GM21360 (cell line): ENCODE measurements around the gene CHSY1.

Experiments
- ATAC-seq: cut with Tn5 transposase; IDR thresholded peaks from one replicate; pipeline ENCODE4 v1.9.1; 2021; ENCODE audit warnings: mild to moderate bottlenecking, moderate library complexity; ENCODE audit not compliant: unreplicated experiment

The CHSY1 gene

DNA sequence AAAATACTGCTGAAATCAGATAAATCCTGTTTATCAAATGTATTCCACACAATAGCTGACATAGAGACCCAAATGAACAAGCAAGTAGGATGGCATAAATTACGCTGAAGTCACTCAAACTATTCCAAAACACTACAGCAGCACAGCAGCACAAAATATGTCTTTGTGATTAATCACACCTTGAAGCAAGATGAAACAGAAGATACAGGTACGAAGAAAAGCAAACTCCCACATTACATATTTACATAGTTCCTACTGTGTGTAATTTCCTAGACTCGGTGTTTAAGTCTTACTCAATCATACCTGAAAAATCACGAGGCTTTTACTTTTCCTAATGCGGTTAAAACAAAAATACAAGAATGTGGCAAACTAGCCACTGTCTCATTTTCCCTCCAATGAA, 38.3 kb downstream of the CHSY1 start:
- ATAC-seq = no peak

DNA sequence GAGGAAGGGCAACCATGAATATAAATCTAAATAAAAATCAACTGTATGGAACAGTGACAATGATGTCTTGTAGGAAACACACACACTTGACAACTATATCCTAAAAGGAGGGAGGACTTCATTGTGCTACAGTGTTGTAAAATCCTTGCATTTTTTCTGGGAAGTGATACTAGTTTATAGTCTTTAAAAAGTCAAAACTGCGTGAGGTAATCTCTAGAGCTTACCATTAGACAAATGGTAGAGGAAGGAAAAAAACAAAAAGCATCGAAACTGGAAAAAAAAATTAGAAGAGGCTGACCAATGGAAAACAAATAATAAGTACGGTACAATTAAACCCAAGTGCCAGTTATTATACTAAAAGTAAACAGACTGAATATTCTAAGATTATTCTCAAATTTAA, 38.7 kb downstream of the CHSY1 start:
- ATAC-seq = no peak

DNA sequence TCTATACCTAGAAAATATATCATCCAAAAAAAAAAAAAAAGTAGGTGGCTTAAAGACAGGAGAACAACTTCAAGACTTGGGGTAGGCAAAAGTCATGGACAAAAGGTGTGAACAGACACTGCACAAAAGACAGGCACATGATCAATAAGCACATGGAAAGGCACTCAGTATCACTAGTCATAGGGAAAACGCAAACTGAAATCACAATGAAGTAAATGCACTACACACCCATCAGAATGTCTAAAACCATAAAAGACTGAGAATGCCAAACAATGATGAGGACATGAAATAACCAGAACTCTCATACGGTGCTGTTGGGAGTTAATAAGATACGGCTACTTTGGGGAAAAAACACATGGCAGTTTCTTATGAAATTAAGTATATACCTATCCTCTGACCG, 40.0 kb downstream of the CHSY1 start:
- no peak for ATAC-seq

DNA sequence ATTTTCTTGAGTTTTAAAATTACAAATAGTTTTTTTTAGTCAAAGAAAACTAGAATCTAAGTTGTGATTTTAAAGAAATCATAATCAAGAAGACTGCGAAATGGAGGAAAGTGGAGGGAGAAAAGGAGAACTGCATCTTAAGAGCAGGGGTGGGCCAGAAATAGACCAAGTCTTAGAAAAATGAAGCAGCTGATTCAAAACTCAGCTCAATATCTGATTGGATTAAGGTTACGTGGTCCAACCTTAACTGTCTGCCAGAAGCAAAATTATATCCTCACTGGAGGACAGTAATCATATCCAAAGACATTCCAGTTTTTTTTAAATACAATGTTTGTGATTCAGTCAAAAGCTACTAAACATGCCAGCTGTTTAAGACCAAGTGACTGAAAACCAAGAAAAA, 41.4 kb downstream of the CHSY1 start:
- ATAC-seq = no peak

DNA sequence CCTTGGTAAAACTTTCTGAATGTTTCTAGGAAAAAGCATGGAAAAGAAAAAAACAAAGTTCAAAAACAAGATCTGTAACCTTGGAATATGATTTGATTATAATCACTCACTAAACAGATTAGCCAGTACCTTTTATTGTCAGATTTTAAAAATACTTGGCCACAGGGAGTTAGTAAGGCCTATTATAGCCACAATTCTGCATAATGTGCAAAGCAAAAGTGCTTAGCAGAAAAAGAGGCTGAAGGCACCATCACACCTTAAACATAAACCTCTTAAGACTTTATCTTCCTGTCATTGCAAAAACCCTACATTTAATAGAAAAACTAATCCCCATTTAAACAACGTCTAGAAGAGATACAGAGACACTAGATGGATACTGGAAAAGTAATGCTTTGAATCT, 41.8 kb downstream of the CHSY1 start:
- ATAC-seq = no peak

DNA sequence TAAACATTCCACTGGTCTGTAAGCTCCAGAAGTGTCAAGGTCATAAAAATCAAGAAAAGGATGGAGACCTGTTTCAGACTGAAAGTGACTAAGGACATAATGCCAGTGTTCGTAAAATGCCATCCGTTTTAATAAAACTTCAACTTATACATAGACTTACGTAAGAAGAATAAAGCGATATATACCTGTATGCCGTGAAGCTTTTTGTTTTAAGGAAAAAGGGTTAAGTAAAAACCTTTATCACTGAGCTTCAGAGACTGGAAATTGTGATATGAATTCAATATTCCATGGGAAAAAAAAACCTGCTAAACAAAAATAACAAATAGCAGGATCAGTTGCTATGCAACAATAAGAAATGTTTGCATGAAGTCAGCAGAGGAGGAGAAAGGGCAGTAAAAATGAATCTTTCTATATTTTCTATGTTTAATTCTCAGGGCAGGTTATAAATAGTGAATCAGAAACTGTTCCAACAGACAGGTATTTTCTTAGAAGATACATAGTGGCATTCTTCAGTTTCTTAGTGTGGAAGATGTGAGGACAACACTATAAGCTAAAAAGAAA, 42.5 kb downstream of the CHSY1 start:
- no peak for ATAC-seq

DNA sequence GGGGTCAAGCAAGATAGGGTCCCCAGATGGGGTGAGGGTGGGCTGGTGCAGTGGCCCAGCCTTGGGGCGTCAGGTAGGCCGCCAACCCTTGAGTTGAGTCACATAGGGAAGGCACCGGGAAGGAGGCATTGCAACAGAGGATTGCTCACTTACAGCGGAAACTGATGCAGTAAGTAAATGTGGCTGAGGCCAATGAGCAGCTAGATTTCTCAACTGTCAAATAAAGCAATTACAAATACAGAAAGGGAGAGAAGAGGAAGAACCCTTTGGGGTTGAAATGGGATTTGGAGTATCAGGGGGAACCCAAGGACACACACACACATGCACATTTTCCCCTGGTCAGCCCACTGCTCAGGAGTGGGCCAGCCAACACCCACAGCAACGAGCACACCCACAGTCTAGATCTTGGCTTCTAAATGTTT, 44.0 kb downstream of the CHSY1 start:
- no peak for ATAC-seq

DNA sequence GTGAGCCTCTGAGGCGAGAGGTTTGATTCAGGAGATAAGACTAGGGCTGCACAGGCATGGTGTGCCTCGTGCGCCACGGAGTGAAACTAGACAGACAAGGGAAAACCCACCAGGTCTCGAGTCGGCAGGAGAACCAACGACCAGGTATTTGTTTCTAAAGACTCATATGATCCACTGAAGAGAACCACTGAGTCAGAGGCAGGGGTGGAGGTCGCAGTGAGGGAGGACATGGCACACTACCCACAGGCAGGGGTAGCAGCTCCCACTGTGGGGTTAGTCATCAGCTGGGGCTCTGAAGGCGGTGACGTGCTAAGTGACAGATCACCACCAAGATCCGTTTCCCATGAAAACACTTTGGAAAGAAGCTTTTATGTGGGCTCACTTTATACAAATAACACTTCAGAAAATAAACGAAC, 45.7 kb downstream of the CHSY1 start:
- no peak for ATAC-seq

DNA sequence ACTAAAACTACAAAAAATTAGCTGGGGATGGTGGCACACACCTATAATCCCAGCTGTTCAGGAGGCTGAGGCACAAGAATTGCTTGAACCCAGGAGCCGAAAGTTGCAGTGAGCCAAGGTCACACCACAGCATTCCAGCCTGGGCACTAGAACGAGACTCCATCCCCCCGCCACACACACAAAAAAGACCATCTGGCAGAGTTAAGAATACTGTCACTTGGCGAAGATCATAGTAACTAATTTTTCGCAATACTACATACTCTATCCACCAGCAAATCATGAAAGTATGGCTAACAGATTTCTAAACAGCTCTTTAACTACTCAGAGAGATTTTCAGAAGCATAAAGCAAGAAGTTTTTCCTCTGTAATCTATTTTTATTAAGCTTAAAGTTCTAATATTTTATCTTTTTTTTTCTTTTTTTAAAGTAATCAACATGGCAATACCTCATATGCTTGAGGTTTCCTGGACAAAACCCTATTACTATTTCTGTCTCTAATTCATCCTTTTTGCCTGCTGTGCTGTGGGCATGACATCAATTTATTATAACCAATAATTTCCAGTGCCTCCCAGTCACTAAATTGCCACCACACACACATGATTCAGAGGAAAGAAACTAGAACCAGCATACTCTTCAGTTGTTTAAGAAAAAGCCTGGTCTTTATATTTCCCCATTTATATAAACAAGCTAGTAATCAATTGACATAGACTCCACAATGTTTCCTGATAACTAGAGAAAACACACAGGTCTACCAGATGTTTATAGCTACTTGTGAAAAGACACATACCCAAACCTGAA, 46.9 kb downstream of the CHSY1 start:
- ATAC-seq = no peak

DNA sequence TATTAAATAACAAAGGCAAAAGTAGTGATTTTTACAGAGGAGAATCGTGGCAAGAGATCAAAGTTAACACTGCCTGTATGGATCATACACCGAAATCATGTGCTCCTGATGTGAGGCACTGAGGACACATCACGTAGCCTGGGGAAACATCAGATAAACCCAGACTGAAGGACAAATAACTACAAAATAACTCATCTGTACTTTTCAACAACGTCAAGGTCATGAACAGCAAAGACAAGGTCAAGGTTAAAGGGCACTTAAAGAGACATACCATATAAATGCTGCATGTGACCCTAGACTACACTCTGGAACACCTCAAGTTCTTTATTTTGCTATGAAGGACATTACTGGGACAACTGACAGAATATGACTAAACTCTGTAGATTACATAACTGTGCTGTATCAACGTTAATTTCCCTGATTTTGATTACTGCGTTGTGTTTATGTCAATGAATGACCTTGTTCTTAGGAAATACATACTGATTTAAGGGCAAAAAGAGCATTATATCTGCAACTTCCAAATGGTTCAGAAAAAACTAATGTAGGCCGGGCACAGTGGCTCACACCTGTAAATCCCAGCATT, 48.1 kb downstream of the CHSY1 start:
- no peak for ATAC-seq

DNA sequence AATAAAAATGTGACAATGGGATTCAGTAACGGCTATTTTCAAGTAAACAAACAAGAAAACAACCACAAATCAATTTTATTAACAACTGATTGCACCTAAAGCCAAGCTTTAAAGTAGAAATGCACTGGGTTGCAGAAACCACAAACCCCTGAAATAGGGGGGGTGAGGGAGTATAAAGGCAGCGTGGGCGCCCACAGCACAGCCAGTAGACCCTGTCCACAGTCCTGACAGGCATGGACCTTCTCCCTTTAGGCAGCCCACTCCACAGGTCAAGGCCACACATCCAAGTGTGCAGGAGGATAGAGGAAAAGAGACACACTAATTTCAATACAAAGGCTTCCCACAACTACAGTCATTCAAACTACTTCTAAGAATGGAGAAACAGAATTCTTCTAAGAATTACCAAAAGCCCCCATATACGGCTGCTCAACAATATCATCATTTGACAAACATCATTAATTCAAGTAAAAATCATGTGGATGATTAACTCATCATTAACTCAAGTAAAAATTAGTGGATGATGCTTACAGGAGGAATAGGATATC, 48.7 kb downstream of the CHSY1 start:
- no peak for ATAC-seq

DNA sequence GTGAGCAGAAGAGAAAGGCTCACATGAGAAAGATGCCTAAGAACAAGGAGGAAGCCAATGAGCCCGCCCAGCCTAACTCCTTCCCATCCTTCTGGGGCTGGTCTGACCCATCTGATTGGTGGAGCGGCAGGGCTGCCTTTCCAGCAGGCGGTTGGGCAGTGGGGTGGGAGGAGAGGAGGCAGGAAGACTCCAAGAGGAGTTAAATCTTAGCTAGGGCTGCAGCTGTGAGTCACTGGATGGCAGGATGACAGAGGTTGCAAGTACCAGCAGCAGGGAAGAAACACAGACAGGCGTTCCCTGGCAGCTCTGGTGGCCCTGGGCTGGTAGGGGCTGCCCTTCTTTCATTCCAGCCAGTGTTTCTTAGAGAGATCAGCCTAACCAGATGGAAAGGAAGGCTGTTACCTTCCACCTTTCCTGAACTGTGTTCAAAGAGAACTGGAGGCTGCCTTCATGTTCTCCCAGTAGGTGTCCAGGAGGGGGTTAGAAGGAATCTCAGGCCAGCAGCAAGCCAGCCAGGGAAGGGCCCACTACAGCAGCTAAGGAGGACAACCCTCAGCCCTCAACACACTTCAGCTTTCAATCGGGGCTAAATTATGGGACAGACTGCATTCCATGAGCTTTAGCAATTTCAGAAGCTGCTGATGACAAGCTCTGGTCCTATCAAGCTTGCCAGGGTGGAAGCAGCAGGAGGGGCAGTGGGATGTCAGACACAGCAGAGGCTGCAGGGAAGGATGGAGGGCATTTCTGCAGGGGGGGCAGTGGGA, 50.3 kb downstream of the CHSY1 start:
- no peak for ATAC-seq

DNA sequence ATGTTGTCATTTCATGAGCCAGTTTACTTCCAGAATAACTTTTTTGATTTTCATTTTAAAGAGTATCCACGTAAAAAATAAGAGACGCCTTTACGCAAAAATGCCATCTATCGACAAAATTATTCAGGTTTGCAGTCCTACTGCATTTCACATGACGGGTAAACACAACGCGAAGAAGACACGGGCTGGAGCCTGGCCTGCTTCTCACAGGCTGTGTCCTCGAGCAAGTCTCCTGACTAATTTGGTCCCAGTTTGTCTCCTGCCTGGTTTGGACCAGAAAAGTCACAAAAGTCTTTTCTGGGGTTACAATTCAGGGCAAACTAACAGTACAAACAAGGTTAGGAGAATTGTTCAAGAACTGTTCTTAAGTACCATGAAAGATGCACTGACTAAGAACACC, 51.7 kb downstream of the CHSY1 start:
- no peak for ATAC-seq

DNA sequence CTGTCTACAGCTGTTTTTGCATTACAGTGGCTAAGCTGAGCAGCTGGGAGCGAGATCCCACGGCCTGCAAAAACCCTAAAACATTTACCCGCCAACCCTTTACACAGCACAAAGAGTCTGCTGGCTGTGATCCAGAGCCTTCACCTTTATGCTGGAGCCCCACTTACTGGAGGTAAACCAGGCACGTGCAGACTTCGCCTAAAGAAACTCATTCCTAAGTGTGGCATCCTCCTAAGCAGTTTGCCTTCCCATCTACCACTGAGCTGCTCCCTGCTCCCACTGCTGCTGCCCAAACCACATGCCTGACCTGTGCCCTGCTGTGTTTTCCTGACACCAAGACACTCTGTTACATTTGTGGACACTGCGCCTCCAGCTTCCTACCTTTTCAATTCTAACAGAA, 53.0 kb downstream of the CHSY1 start:
- no peak for ATAC-seq

DNA sequence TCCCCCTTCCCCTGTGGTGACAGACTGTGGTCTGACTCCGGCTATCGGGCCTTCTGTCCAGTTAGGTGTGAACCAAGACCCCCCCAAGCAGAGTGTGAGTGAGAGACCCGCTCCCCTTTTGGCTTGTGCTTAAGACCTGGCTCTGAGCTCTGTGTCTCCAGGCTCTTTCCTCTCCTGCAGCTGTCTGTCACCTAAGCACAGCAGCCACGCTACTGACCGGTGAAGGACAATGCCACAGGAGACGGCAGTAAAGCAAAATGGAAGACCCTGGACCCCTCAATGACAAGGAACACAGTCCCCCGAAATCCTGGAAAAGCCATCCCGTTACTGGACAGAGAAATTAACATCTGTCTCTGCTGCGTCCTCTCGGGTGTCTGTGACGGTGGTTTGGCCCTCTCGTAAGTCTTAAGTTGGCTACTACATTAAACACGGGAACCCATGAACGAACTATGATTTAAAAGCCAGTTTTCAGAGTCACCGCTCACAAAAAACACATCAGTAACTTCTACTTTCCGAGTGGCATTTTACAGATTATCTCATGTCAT, 53.7 kb downstream of the CHSY1 start:
- no peak for ATAC-seq

DNA sequence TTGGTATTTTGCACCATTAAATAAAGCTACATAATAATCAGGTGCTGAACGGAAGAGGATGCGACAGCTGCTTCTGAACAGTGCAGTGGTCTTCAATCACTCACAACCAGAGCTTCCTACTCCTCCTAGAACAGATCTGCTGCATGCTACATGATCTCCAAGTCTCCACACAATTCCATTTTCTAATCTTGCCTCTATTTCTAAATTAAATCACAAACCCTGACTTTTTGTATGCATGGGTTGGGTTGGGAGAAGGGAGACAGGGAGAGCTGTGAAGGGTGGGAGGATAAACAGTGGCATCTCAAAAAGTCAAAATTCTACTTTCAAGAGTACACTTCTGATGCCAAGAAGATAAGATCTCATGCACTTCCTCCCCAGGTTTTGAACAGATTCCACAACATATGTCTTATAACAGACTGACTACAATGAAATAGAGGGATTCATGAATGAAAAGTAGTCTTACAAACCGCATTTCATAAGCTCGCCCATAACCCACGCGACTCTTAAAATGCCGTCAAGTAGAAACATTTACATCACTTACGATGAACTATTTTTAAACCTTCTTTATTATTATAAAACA, 57.2 kb downstream of the CHSY1 start:
- ATAC-seq = no peak

DNA sequence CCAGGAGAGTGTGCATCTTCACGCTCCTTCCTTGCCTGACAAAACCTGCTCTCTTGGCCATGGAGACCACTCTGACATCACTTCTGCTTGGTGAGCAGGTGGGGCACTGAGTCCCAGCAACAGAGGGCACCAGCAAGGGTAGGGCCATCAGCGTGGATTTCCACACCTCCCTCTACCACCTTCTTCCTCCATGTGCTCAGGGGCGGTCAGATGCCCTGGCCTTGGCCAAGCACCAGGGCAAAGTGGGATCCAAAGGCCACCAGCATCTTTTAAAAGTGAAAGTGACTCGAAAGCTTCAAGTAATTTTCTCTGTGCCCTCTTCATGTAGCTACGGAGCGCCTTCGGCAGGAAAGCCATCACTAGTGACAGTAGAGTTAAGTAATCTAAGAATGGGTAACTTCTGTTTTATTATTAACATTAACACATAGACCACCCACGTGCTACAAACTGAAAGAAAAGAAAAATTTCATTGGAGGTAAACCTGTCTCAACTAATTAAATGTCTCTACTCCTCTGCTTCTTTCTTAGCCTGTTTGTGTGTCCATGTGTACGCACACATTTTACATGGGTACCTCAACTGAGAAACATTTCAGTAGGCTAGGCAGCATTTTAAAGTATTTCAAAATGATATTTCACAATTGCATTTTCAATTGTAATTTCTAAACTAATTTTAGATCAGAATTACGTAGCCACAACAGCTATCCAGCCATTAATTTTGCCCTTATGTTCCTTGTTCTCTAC, 57.9 kb downstream of the CHSY1 start:
- ATAC-seq = no peak

DNA sequence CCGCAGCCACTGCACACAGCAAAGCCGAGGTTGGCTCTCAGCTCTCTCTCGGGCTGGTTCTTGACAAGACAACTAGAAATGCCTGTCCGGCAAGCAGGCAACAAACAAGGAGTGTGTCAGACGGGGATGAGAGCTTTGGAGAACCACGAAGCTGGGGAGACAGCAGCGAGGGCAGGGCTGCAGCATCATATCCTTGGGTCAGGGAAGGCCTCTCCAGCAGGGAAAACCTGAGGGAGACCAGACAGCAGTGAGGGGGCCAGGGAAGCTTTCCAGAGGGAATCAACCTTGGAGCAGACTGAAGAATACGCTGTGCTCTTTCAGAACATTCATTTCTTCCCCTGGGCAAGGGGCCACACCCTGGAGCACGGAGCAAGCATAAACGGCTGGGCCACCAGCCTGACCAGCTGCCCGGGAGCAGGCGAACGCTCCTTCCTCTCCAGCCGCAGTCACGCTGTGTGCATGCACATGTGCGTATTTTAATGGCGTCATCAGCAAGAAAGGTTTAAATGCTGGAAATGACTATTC, 58.7 kb downstream of the CHSY1 start:
- ATAC-seq = no peak

DNA sequence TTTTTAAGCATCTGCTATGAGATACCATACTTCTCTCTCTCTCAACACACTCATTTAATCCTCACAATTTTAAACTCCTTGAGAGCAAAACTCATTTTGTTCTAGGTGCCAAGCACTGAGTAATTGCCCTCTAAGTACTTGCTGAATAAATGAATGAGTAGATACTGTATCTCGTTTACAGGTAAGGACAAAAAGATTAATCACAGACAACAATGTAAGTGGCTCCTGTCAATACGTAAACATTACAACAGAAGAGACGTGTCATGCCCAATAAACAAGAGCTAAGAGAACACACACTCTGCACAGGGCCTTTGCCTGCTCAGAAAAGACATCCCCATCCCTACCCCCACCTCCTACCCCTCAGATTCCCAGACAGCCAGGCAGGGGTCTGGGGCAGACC, 59.8 kb downstream of the CHSY1 start:
- ATAC-seq = no peak

DNA sequence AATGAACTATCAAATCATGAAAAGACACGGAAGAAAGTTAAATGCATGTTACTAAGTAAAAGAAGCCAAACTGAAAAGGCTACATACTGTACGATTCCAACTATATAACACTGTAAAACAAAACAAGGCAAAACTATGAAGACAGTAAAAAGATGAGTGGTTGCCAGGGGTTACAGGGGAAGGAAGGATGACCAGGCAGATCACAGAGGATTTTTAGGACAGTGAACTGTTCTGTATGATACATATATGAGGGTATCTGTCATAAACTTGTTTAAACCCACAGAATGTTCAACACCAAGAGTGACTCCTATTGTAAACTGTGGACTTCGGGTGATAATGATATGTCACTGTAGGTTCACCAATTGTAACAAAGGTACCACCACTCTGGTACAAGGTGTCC, 60.6 kb downstream of the CHSY1 start:
- no peak for ATAC-seq
